K562 (cell line): Measurements from ENCODE around the gene COL9A3. TPM values are rescaled to one million over a fixed set of nuclear protein-coding genes. Genes with fewer than 3 reads are reported as not detected.

ENCODE experiments used
- ATAC-seq: fragments of 200-7000 bp; cut with Tn5 transposase; 3 replicates; pipeline ENCODE4 v1.9.1; 2020; ENCODE audit warnings: moderate library complexity
- BruUV-seq: library from RNA; stranded (reverse); fragments of 400-500 nt; replicated peaks from 2 replicates; lab custom pipeline; 2021; lab: Mats Ljungman, UMichigan
- CTCF ChIA-PET: fragments of 300-600 bp; formaldehyde crosslinking; extraction: SDS; loops from one replicate; lab custom pipeline; 2021; ENCODE audit warnings: low intra/inter-chr PET ratio; lab: Yijun Ruan, JAX
- POLR2A ChIA-PET: fragments of 300-600, 350-650 bp; sonication (Branson Sonifier 250); formaldehyde crosslinking; extraction: SDS; loops from one replicate; lab custom pipeline; 2021; ENCODE audit warnings: antibody characterized with exemption, inconsistent platforms; lab: Yijun Ruan, JAX
- DNase-seq, 4 experiments: peaks; one replicate each; pipeline versions ENCODE4 v3.0.0 to v3.0.0-alpha.2; 2011 to 2018; ENCODE audit warnings: low spot score in 3 of 4, mixed read lengths in 3 of 4; ENCODE audit errors: extremely low read depth in 1 of 4
- FAIRE-seq: peaks from 2 replicates; lab custom pipeline; 2011; peaks lifted over from hg19 to GRCh38; lab: Jason Lieb, UNC
- H2AFZ ChIP-seq: 2 replicates; pipeline ENCODE4 v1.6.0; 2011; ENCODE audit warnings: low read depth, low read length, control low read depth, inconsistent platforms
- H3K27ac ChIP-seq: fragments of 200-600 bp; 3 replicates; pipeline ENCODE4 v1.8.0; 2011; ENCODE audit warnings: low read depth, mild to moderate bottlenecking, control low read depth, inconsistent platforms, low read length, moderate library complexity, mixed read lengths; ENCODE audit errors: extremely low read depth
- H3K27me3 ChIP-seq, 2 experiments: fragments of 300-600 bp in 1 of 2; 2 replicates in 1 of 2; 3 replicates in 1 of 2; pipeline versions ENCODE4 v1.6.0 to v1.8.0; 2011; ENCODE audit warnings: inconsistent platforms in 2 of 2, low read length in 2 of 2, mild to moderate bottlenecking in 1 of 2, mixed read lengths in 1 of 2, moderate library complexity in 1 of 2; ENCODE audit not compliant: control insufficient read depth in 2 of 2, insufficient read depth in 2 of 2
- H3K36me3 ChIP-seq: fragments of 300-600 bp; 3 replicates; pipeline ENCODE4 v1.8.0; 2011; ENCODE audit warnings: mild to moderate bottlenecking, low read length, inconsistent platforms; ENCODE audit not compliant: control insufficient read depth, insufficient read depth
- H3K4me1 ChIP-seq, 2 experiments: fragments of 200-600 bp in 1 of 2; replicated peaks in 1 of 2; 2 replicates in 1 of 2; 3 replicates in 1 of 2; pipeline versions ENCODE4 v1.5.1 to v1.8.0; 2011; ENCODE audit warnings: inconsistent platforms in 2 of 2, low read length in 2 of 2, mild to moderate bottlenecking in 1 of 2, mixed read lengths in 1 of 2, moderate library complexity in 1 of 2; ENCODE audit not compliant: control insufficient read depth in 2 of 2, insufficient read depth in 2 of 2
- H3K4me2 ChIP-seq: 2 replicates; pipeline ENCODE4 v1.6.1; 2011; ENCODE audit warnings: low read length, control low read depth, inconsistent platforms, mixed read lengths; ENCODE audit not compliant: insufficient read depth
- H3K4me3 ChIP-seq: fragments of 200-600 bp; sonication (generic), shearing (Covaris generic); 2 replicates; pipeline ENCODE4 v1.5.1; 2016; ENCODE audit warnings: control low read depth, inconsistent platforms
- H3K79me2 ChIP-seq: fragments of 200-600 bp; 3 replicates; pipeline ENCODE4 v1.8.0; 2011; ENCODE audit warnings: low read length, inconsistent platforms; ENCODE audit not compliant: control insufficient read depth, insufficient read depth
- H3K9ac ChIP-seq, 2 experiments: 2 replicates each; pipeline versions ENCODE4 v1.6.0 to v1.6.1; 2011; ENCODE audit warnings: low read depth in 2 of 2, low read length in 2 of 2, control low read depth in 1 of 2, inconsistent platforms in 1 of 2, mild to moderate bottlenecking in 1 of 2, mixed read lengths in 1 of 2; ENCODE audit not compliant: insufficient read depth in 1 of 2
- H3K9me1 ChIP-seq: one replicate; pipeline ENCODE4 v1.6.0; 2011; ENCODE audit warnings: inconsistent platforms, mild to moderate bottlenecking, low read length, moderate library complexity; ENCODE audit not compliant: control insufficient read depth, insufficient read depth
- H3K9me3 ChIP-seq: replicated peaks from 2 replicates; pipeline ENCODE4 v1.5.1; 2011; ENCODE audit warnings: low read depth, low read length, inconsistent platforms; ENCODE audit not compliant: control insufficient read depth, insufficient read depth
- H4K20me1 ChIP-seq: replicated peaks from 2 replicates; pipeline ENCODE4 v1.6.1; 2011; ENCODE audit warnings: low read length, inconsistent platforms, mixed read lengths; ENCODE audit not compliant: control insufficient read depth, insufficient read depth
- BCLAF1 ChIP-seq, 2 experiments: fragments of 450-650 bp in 1 of 2; IDR thresholded peaks; 2 replicates each; pipeline ENCODE4 v1.6.1; 2011 to 2017; ENCODE audit warnings: low read depth in 2 of 2, antibody characterized with exemption in 1 of 2, borderline replicate concordance in 1 of 2, low read length in 1 of 2, mild to moderate bottlenecking in 1 of 2, mixed read lengths in 1 of 2; ENCODE audit not compliant: control insufficient read depth in 1 of 2
- HNRNPLL ChIP-seq: fragments of 200-400 bp; formaldehyde crosslinking; IDR thresholded peaks from 2 replicates; pipeline ENCODE4 v1.6.1; 2017; ENCODE audit warnings: low read length, low read depth, mild to moderate bottlenecking; ENCODE audit not compliant: poor library complexity, severe bottlenecking
- POLR2AphosphoS2 ChIP-seq: IDR thresholded peaks from 2 replicates; pipeline ENCODE4 v1.6.1; 2012; ENCODE audit warnings: low read length, improper control_type of control experiment
- POLR2G ChIP-seq: fragments of 200-400 bp; formaldehyde crosslinking; IDR thresholded peaks from 2 replicates; pipeline ENCODE4 v1.6.1; 2017; ENCODE audit warnings: low read depth, mild to moderate bottlenecking, antibody characterized with exemption, low read length, moderate library complexity
- RB1 ChIP-seq: fragments of 450-650 bp; IDR thresholded peaks from 2 replicates; pipeline ENCODE4 v1.6.1; 2017; ENCODE audit warnings: low read depth, mild to moderate bottlenecking
- RBFOX2 ChIP-seq: fragments of 200-400 bp; formaldehyde crosslinking; IDR thresholded peaks from 2 replicates; pipeline ENCODE4 v1.6.1; 2017; ENCODE audit warnings: low read depth, mild to moderate bottlenecking, low read length, moderate library complexity
- VEZF1 ChIP-seq: fragments of 200-800 bp; sonication (Bioruptor generic); IDR thresholded peaks from 2 replicates; pipeline ENCODE4 v1.6.1; 2017; ENCODE audit warnings: missing genetic modification characterization, missing compliant biosample characterization
- WGBS: fragments of 100-300 bp; shearing (Covaris generic); methylation state at CpG from one replicate; pipeline ENCODE4 v1.1.6; 2016; ENCODE audit warnings: low coverage, mixed read lengths; ENCODE audit not compliant: insufficient coverage; ENCODE audit errors: missing lambda C conversion rate; 5-methylcytosine and 5-hydroxymethylcytosine counted together
- in situ Hi-C: fragments of 300-500 bp; cut with MboI; formaldehyde crosslinking; loops from 4 replicates; pipeline ENCODE4 v1.15.0; 2018; ENCODE audit warnings: inconsistent platforms, mixed read lengths
- intact Hi-C: fragments of 100-400 bp; cut with micrococcal nuclease; formaldehyde crosslinking; loops from 2 replicates; pipeline ENCODE4 v1.14.2; 2022
- polyA plus RNA-seq, 8 experiments: library from polyadenylated mRNA; depleted of rRNA in 4 of 8; stranded (reverse) in 5 of 8; unstranded in 3 of 8; fragments of >200 nt; fragmentation: Nextera tagmentation in 2 of 8; fragmentation: Illumina TruSeq in 1 of 8; extraction: Ambion mirVana in 2 of 8; extraction: Trizol in 1 of 8; gene quantifications; 2 replicates each; pipeline versions ENCODE4 v1.2.1 to v1.2.3, GENCODE V29; 2011 to 2014; ENCODE audit warnings: inconsistent platforms in 1 of 8, missing spikeins in 1 of 8
- total RNA-seq, 7 experiments: library from RNA; depleted of rRNA in 6 of 7; stranded (reverse); fragments of >200 nt in 6 of 7; fragmentation: Illumina TruSeq in 2 of 7; extraction: Trizol in 2 of 7; gene quantifications; 2 replicates each; pipeline versions ENCODE4 v1.2.1 to v1.2.3, GENCODE V29; 2011 to 2021; ENCODE audit warnings: low replicate concordance in 1 of 7

Gene COL9A3
- total and polyA plus RNA-seq, 9 of the 15 experiments (the other 6 are each of a cell fraction or from before 2014, with no cell fraction given), result 0.14 to 3.6 (median 0.88) TPM; not detected in 1

- WGBS, result 70% methylated on average over 21 of the region's 29 CpGs
- TF ChIP-seq RB1 (no peak), POLR2G (0 out of 2 replicates have a peak, but pooled peaks have one; percentile 27), POLR2AphosphoS2 (0 out of 2 replicates have a peak, but pooled peaks have one; percentile 46), VEZF1 (no peak), BCLAF1 (IDR thresholded peaks at IDR 0.05; ENCODE audit: borderline replicate concordance in 1 of 2, control insufficient read depth in 1 of 2, low read depth in 2 of 2, low read length in 1 of 2) (0 out of 4 replicates have a peak, but pooled peaks of 1 of the 2 experiments have one; percentile 46), HNRNPLL (no peak), RBFOX2 (peak; percentile 49; the same call in 1 of the 2 replicates)
- Histone ChIP-seq H3K36me3 (no peaks in the 10 kb centered on the region), H3K9ac (no peak overlapping the region; a peak in 1 of 4 replicates), H3K9me3 (no peaks in the 10 kb centered on the region), H3K27me3 (peaks cover 0 to 1% of the 10 kb centered on the region in 2 experiments; a peak in 1 of 5 replicates), H3K79me2 (peaks cover 5% of the 10 kb centered on the region; the same call in 2 of the 3 replicates), H3K9me1 (peaks cover 2% of the 10 kb centered on the region), H3K4me3 (no peak overlapping the region), H3K4me2 (no peak overlapping the region; the same call in 1 of the 2 replicates), H3K4me1 (peaks cover 20 to 79% of the 10 kb centered on the region in 2 experiments), H2AFZ (no peak overlapping the region), H4K20me1 (peaks cover 13% of the 10 kb centered on the region; the same call in 1 of the 2 replicates), H3K27ac (no peak overlapping the region)
- intact Hi-C loops, result no loop called here
- no peak for ATAC-seq
- in situ Hi-C loops, result no loop called here
- FAIRE-seq, result no peak
- CTCF ChIA-PET, result no interaction called here
- BruUV-seq, result no TSS peak
- POLR2A ChIA-PET, result interaction anchor here (0.6 to 1.2 kb wide), 3 partner anchors 10 to 20 kb away, joined by 3 read pairs; no protein-coding TSS in a partner anchor
- no peak for DNase-seq
Measured at GRCh38 chr20:62773845-62774714, 42.8 kb upstream of the COL9A3 start.
